GM12801 (cell line): Measurements from ENCODE around the gene THEMIS2.

Experiments
- TF ChIP-seq, protein P1 (sequence below): IDR thresholded peaks from one replicate; pipeline ENCODE4 v1.5.1; 2011; ENCODE audit warnings: control low read depth; ENCODE audit not compliant: insufficient read length; ENCODE audit errors: extremely low read depth

THEMIS2 gene

DNA sequence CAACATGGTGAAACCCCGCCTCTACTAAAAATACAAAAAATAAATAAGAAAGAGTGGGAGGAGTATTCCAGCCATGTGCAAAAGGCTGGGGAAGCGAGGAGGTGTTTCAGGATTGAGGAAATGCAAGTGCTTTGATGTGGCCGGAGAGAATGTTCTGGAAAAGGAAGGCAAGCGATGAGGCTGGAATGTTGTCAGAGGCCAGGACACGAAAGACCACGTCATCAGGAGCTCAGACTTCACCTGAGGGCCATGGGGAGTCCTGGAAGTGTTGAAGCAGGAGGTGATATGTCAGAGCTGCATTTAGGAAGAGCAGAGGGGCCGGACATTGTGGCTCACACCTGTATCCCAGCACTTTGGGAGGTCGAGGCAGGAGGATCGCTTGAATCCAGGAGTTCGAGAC is 10.9 kb upstream of the THEMIS2 start:
- TF ChIP-seq, protein P1, sequence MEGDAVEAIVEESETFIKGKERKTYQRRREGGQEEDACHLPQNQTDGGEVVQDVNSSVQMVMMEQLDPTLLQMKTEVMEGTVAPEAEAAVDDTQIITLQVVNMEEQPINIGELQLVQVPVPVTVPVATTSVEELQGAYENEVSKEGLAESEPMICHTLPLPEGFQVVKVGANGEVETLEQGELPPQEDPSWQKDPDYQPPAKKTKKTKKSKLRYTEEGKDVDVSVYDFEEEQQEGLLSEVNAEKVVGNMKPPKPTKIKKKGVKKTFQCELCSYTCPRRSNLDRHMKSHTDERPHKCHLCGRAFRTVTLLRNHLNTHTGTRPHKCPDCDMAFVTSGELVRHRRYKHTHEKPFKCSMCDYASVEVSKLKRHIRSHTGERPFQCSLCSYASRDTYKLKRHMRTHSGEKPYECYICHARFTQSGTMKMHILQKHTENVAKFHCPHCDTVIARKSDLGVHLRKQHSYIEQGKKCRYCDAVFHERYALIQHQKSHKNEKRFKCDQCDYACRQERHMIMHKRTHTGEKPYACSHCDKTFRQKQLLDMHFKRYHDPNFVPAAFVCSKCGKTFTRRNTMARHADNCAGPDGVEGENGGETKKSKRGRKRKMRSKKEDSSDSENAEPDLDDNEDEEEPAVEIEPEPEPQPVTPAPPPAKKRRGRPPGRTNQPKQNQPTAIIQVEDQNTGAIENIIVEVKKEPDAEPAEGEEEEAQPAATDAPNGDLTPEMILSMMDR = no peak

GRCh38 chr1:27862004-27862403 is 10.3 kb upstream of the THEMIS2 start:
- TF ChIP-seq, protein P1 = no peak

DNA sequence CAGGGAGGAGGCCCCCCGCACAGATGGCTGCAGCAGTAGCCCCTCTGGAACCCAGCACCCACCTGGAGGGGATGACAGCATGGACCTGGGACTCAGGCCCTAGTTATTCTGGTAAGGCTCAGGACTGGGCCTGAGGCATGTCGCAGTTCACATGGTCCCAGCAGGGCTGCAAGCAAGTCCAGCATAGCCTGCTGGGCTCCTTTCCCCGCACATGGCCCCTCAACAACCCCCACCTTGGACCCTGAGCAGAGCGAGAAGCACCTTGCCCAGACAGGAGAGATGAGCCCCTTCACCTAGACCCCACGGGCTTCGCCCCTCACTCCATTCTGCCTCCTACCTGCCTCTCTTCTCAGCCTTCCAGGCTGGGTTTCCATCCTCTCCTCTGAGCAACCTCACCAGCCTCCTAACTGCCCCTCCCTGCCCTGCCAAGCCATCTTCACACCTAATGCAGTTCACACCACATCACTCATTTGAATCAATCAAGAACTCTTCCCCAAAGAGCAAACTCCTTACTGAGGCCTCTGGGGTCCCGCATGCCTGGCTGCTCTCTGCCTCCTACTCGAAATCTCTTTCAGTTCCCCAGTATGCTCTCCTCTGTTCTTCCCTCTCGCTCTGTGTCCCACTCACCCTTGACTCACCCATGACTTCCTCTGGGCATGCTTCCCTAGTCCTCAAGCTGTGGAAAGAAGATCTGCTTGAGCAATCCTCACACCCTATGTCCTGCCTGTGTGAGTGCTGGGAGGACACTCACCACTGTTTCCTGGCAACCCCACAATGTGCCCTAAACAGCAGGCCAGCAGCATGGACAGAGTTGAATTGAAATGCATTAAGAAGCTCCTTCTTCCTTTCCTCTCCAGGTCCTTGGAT is 9.4 kb upstream of the THEMIS2 start:
- TF ChIP-seq, protein P1 = no peak

DNA sequence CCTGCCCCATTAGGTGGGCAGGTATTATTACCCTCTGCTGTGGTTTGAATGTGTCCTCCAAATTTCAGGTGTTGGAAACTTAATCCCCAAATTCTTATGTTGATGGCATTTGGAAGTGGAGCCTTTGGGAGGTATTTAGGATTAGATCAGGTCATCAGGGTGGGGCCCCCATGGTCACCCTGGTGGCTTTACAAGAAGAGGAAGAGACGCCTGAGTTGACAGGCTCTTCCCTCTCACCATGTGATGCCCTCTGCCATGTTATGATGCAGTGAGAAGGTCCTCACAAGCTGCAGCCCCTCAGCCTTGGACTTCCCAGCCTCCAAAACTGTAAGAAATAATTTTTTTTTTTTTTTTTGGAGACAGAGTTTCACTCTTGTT is 8.8 kb upstream of the THEMIS2 start:
- TF ChIP-seq, protein P1 = no peak

DNA sequence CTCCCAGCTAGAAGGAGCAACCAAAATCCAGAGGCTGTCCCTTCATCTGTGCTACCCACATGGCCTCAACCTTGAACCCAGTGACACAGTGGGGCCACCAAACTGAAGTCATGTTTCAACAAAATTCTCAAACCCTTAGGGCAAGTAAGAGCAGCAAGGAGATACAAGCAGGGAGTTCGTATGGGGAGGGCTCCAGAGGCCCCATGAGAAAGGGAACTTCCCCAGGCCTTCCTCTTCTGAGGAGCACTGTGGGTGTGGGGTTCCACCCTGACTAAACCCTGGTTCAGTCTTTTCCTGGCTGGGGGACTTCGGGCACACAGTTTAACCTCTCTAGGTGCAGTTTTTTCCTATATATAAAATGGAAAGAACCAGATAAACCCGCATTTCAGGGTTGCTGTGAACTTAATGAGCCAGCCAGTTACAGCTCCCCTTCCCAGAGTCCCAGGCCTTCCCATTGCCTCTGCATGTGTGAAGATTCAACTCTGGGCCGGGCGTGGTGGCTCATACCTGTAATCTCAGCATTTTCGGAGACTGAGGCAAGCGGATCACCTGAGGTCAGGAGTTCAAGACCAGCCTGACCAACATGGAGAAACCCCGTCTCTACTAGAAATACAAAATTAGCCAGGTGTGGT is 8.0 kb upstream of the THEMIS2 start:
- TF ChIP-seq, protein P1 = no peak

GRCh38 chr1:27865821-27866220 is 6.5 kb upstream of the THEMIS2 start:
- TF ChIP-seq, protein P1 = no peak

- TF ChIP-seq, protein P1 = no peak
Observed at GRCh38 chr1:27868556-27868931, 3.8 kb upstream of the THEMIS2 start.
